Kidney epithelial cell (primary cell): Measurements from ENCODE around the gene MACROD2. TPM values are rescaled to one million over a fixed set of nuclear protein-coding genes. Genes with fewer than 3 reads are reported as not detected.
"Not testable (repeated sequence)": the region's sequence is repeated elsewhere in the genome, so short reads cannot be mapped to it uniquely, and the experiment has no call there.

ENCODE experiments used
- DNase-seq: peaks from one replicate; pipeline ENCODE4 v3.0.0-alpha.2; 2010; ENCODE audit warnings: low read depth
- H3K27me3 ChIP-seq: 2 replicates; pipeline ENCODE4 v1.6.0; 2011; ENCODE audit warnings: low read length; ENCODE audit not compliant: control insufficient read depth, insufficient read depth
- H3K36me3 ChIP-seq: 2 replicates; pipeline ENCODE4 v1.5.1; 2011; ENCODE audit warnings: low read length; ENCODE audit not compliant: control insufficient read depth, insufficient read depth
- H3K4me3 ChIP-seq: 2 replicates; pipeline ENCODE4 v1.5.1; 2011; ENCODE audit warnings: low read depth, mild to moderate bottlenecking, control low read depth, low read length
- CTCF ChIP-seq: IDR thresholded peaks from 2 replicates; pipeline ENCODE4 v1.5.1; 2011; ENCODE audit warnings: mild to moderate bottlenecking, moderate library complexity, low read length, control low read depth, inconsistent platforms; ENCODE audit not compliant: insufficient read depth, poor library complexity, severe bottlenecking
- total RNA-seq: library from RNA; depleted of rRNA; stranded (reverse); fragments of >200 nt; gene quantifications from 2 replicates; pipeline ENCODE4 v1.2.3, GENCODE V29; 2015

Gene MACROD2
- total RNA-seq, 1 donor from 2014 or later, result 0.79 TPM

- H3K4me3 ChIP-seq, result no peak overlapping the region
Observed at GRCh38 chr20:14979453-14979986, 984.2 kb downstream of the MACROD2 start.

GRCh38 chr20:14981486-14981885 lies 986.2 kb downstream of the MACROD2 start:
- not testable (repeated sequence) for H3K4me3 ChIP-seq, H3K27me3 ChIP-seq, H3K36me3 ChIP-seq, DNase-seq

More at GRCh38 chr20:14979453-14979986, 984.2 kb downstream of the MACROD2 start:
- Histone ChIP-seq H3K36me3 (no peaks in the 10 kb centered on the region), H3K27me3 (no peaks in the 10 kb centered on the region)
- no peak for TF ChIP-seq CTCF
- DNase-seq, result peak; percentile 18

- not testable (repeated sequence) for H3K4me3 ChIP-seq, H3K27me3 ChIP-seq, DNase-seq, H3K36me3 ChIP-seq
Observed at GRCh38 chr20:14982324-14982723, 987.0 kb downstream of the MACROD2 start.

GRCh38 chr20:14984305-14984704 lies 989.0 kb downstream of the MACROD2 start:
- Histone ChIP-seq H3K4me3 (no peak overlapping the region), H3K27me3 (no peaks in the 10 kb centered on the region), H3K36me3 (no peaks in the 10 kb centered on the region)
- no peak for DNase-seq
- TF ChIP-seq CTCF, result no peak

GRCh38 chr20:14984768-14985622 lies 989.7 kb downstream of the MACROD2 start:
- no peaks in the 10 kb centered on the region for H3K36me3 ChIP-seq
- no peak for DNase-seq
- no peak for TF ChIP-seq CTCF

GRCh38 chr20:14986026-14986655 lies 990.8 kb downstream of the MACROD2 start:
- Histone ChIP-seq H3K36me3 (no peaks in the 10 kb centered on the region), H3K4me3 (no peak overlapping the region), H3K27me3 (no peaks in the 10 kb centered on the region)
- DNase-seq, result peak; percentile 86
- no peak for TF ChIP-seq CTCF

More at GRCh38 chr20:14984768-14985622, 989.7 kb downstream of the MACROD2 start:
- no peak overlapping the region for H3K4me3 ChIP-seq
- H3K27me3 ChIP-seq, result no peaks in the 10 kb centered on the region
